Measurements from ENCODE around the gene DENND1C. TPM values are rescaled to one million over a fixed set of nuclear protein-coding genes. Genes with fewer than 3 reads are reported as not detected.
A peak's percentile ranks its signal among the peaks of the same experiment; 100 is the strongest.

Gene DENND1C
- total RNA-seq, 4 donors from 2014 or later: 4.5 to 25.6 (median 8.2) TPM

- TF ChIP-seq POLR2A (IDR thresholded peaks at IDR 0.05) (no peak), CTCF (IDR thresholded peaks at IDR 0.05) (no peak)
- Histone ChIP-seq H3K27me3 (peaks cover 0 to 15% of the 10 kb centered on the region in 2 donors), H3K36me3 (no peaks in the 10 kb centered on the region), H3K9me3 (no peaks in the 10 kb centered on the region), H3K4me3 (peak overlapping the region in 3 of 4 donors; percentile 47 to 52 (median 49)), H3K27ac (peak overlapping the region in 1 of 4 donors; percentile 44), H3K4me1 (peaks cover 0 to 13% (median 6%) of the 10 kb centered on the region in 4 donors)
- DNase-seq: no peak
Observed at GRCh38 chr19:6500837-6501739, 19.5 kb upstream of the DENND1C start.

- TF ChIP-seq CTCF (IDR thresholded peaks at IDR 0.05) (no peak), POLR2A (IDR thresholded peaks at IDR 0.05) (no peak)
- peaks cover 0 to 13% (median 6%) of the 10 kb centered on the region in 4 donors for H3K4me1 ChIP-seq
- H3K4me3 ChIP-seq: no peak overlapping the region
- H3K36me3 ChIP-seq: no peaks in the 10 kb centered on the region
- no peaks in the 10 kb centered on the region for H3K9me3 ChIP-seq
- no peak for DNase-seq
- no peak overlapping the region for H3K27ac ChIP-seq
- H3K27me3 ChIP-seq: peaks cover 0 to 15% of the 10 kb centered on the region in 2 donors
Observed at GRCh38 chr19:6499052-6499790, 17.6 kb upstream of the DENND1C start.

- no peaks in the 10 kb centered on the region for H3K36me3 ChIP-seq
- H3K4me3 ChIP-seq: no peak overlapping the region
- H3K4me1 ChIP-seq: peaks cover 0 to 13% (median 6%) of the 10 kb centered on the region in 4 donors
- no peaks in the 10 kb centered on the region for H3K9me3 ChIP-seq
- DNase-seq: no peak
- peaks cover 0 to 15% of the 10 kb centered on the region in 2 donors for H3K27me3 ChIP-seq
- TF ChIP-seq CTCF (IDR thresholded peaks at IDR 0.05) (no peak), POLR2A (IDR thresholded peaks at IDR 0.05) (no peak)
- no peak overlapping the region for H3K27ac ChIP-seq
Observed at GRCh38 chr19:6498294-6499036, 16.9 kb upstream of the DENND1C start.

GRCh38 chr19:6495947-6496346, 14.4 kb upstream of the DENND1C start:
- H3K4me3 ChIP-seq: no peak overlapping the region
- no peak for TF ChIP-seq POLR2A (IDR thresholded peaks at IDR 0.05)
- TF ChIP-seq CTCF (IDR thresholded peaks at IDR 0.05): no peak
- H3K27ac ChIP-seq: no peak overlapping the region
- H3K36me3 ChIP-seq: no peaks in the 10 kb centered on the region
- H3K9me3 ChIP-seq: no peaks in the 10 kb centered on the region
- H3K4me1 ChIP-seq: no peaks in the 10 kb centered on the region
- H3K27me3 ChIP-seq: no peaks in the 10 kb centered on the region
- no peak for DNase-seq

- no peaks in the 10 kb centered on the region for H3K36me3 ChIP-seq
- no peak for DNase-seq
- H3K4me1 ChIP-seq: no peaks in the 10 kb centered on the region
- no peaks in the 10 kb centered on the region for H3K9me3 ChIP-seq
- H3K4me3 ChIP-seq: no peak overlapping the region
- H3K27me3 ChIP-seq: no peaks in the 10 kb centered on the region
- TF ChIP-seq CTCF (IDR thresholded peaks at IDR 0.05) (no peak), POLR2A (IDR thresholded peaks at IDR 0.05) (no peak)
- H3K27ac ChIP-seq: no peak overlapping the region
Observed at GRCh38 chr19:6494438-6495036, 12.9 kb upstream of the DENND1C start.
